Gastroesophageal sphincter (tissue), 3 donors: ENCODE data around the gene SV2B.

ENCODE experiments used
- CTCF ChIP-seq, 4 experiments: fragments of 200-600 bp in 2 of 4; fragments of 450-650 bp in 2 of 4; sonication (generic) in 1 of 4; IDR thresholded peaks; one replicate each; pipeline ENCODE4 v1.5.1; 2017 to 2019; ENCODE audit warnings: antibody characterized with exemption in 4 of 4, mild to moderate bottlenecking in 2 of 4, moderate library complexity in 2 of 4
- EP300 ChIP-seq: sonication (generic); formaldehyde crosslinking; IDR thresholded peaks from one replicate; pipeline ENCODE4 v1.6.1; 2017; ENCODE audit warnings: antibody characterized with exemption, mild to moderate bottlenecking
- POLR2A ChIP-seq, 2 donors: fragments of 450-650 bp; IDR thresholded peaks; one replicate each; pipeline ENCODE4 v1.6.1; 2017; ENCODE audit warnings: antibody characterized with exemption in 2 of 2, mild to moderate bottlenecking in 2 of 2, moderate library complexity in 1 of 2
- POLR2AphosphoS5 ChIP-seq: sonication (generic); formaldehyde crosslinking; IDR thresholded peaks from one replicate; pipeline ENCODE4 v1.6.1; 2017; ENCODE audit warnings: antibody characterized with exemption

GRCh38 chr15:91075739-91076138 is 24.3 kb upstream of the SV2B start:
- TF ChIP-seq CTCF (IDR thresholded peaks at IDR 0.05) (no peak), POLR2A (IDR thresholded peaks at IDR 0.05) (no peak), POLR2AphosphoS5 (no peak), EP300 (no peak)
